Vagina (tissue), 2 donors: ENCODE data around the gene DUSP28. TPM values are rescaled to one million over a fixed set of nuclear protein-coding genes. Genes with fewer than 3 reads are reported as not detected.

ENCODE experiments used
- DNase-seq, 2 donors: peaks; one replicate each; pipeline ENCODE4 v3.0.0-alpha.2; 2017; ENCODE audit errors: extremely low spot score in 2 of 2
- H3K27ac ChIP-seq: fragments of 200-600 bp; sonication (generic); one replicate; pipeline ENCODE4 v1.5.1; 2019
- H3K27me3 ChIP-seq: fragments of 200-600 bp; sonication (generic); one replicate; pipeline ENCODE4 v1.5.1; 2019
- H3K36me3 ChIP-seq, 2 donors: fragments of 200-600 bp; sonication (generic); one replicate each; pipeline ENCODE4 v1.5.1; 2017 to 2019
- H3K4me1 ChIP-seq: fragments of 200-600 bp; sonication (generic); one replicate; pipeline ENCODE4 v1.5.1; 2019
- H3K4me3 ChIP-seq, 2 donors: fragments of 200-600 bp; sonication (generic); 1 replicate in 1 of 2; 2 replicates in 1 of 2; pipeline ENCODE4 v1.5.1; 2016 to 2019
- H3K9me3 ChIP-seq: fragments of 200-600 bp; sonication (generic); one replicate; pipeline ENCODE4 v1.5.1; 2019
- POLR2A ChIP-seq, 2 donors: fragments of 450-650 bp; IDR thresholded peaks; one replicate each; pipeline ENCODE4 v1.6.1; 2017; ENCODE audit warnings: antibody characterized with exemption in 2 of 2, mild to moderate bottlenecking in 2 of 2, moderate library complexity in 2 of 2
- POLR2AphosphoS5 ChIP-seq, 2 donors: sonication (generic); formaldehyde crosslinking; IDR thresholded peaks; one replicate each; pipeline ENCODE4 v1.9.0; 2017; ENCODE audit warnings: antibody characterized with exemption in 2 of 2, mild to moderate bottlenecking in 2 of 2, low read depth in 1 of 2; ENCODE audit not compliant: insufficient read depth in 1 of 2
- intact Hi-C: fragments of 100-400 bp; cut with DNase I; formaldehyde crosslinking; loops from one replicate; pipeline ENCODE4 v1.15.1; 2023
- total RNA-seq: library from RNA; depleted of rRNA; stranded (reverse); fragments of >200 nt; gene quantifications from one replicate; pipeline ENCODE4 v1.2.3, GENCODE V29; 2016
- TF ChIP-seq, protein P1 (sequence below), 3 experiments: fragments of 450-650 bp in 2 of 3; fragments of 200-600 bp in 1 of 3; sonication (generic) in 1 of 3; IDR thresholded peaks; one replicate each; pipeline ENCODE4 v1.5.1; 2017 to 2019; ENCODE audit warnings: antibody characterized with exemption in 3 of 3, mild to moderate bottlenecking in 2 of 3, moderate library complexity in 2 of 3

Gene DUSP28
- total RNA-seq, 1 donor from 2014 or later, result 5.9 TPM

DNA sequence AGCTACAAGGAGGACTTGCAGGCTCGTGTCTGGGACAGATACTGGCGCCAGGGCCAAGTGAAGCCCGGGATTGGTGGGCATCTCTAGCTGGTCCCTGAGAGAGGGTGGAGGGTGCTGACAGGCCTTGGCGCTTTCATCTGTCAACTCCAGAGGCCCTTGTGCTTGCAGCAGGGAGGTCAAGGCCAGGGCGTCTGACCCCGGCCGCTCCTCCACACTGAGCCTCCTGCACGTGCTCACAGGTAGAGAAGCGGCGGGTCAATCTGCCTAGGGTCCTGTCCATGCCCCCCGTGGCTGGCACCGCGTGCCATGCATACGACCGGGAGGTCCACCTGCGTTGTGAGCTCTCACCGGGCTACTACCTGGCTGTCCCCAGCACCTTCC lies 35.9 kb downstream of the DUSP28 start:
- DNase-seq, result no peak
- Histone ChIP-seq H3K36me3 (peaks cover 0 to 5% of the 10 kb centered on the region in 2 donors), H3K27me3 (no peaks in the 10 kb centered on the region), H3K27ac (no peak overlapping the region), H3K4me3 (no peak overlapping the region), H3K9me3 (no peaks in the 10 kb centered on the region), H3K4me1 (no peaks in the 10 kb centered on the region)
- no peak for TF ChIP-seq POLR2AphosphoS5 (IDR thresholded peaks at IDR 0.05; ENCODE audit: insufficient read depth in 1 of 2, low read depth in 1 of 2)
- TF ChIP-seq POLR2A (IDR thresholded peaks at IDR 0.05), result no peak
- TF ChIP-seq, protein P1, sequence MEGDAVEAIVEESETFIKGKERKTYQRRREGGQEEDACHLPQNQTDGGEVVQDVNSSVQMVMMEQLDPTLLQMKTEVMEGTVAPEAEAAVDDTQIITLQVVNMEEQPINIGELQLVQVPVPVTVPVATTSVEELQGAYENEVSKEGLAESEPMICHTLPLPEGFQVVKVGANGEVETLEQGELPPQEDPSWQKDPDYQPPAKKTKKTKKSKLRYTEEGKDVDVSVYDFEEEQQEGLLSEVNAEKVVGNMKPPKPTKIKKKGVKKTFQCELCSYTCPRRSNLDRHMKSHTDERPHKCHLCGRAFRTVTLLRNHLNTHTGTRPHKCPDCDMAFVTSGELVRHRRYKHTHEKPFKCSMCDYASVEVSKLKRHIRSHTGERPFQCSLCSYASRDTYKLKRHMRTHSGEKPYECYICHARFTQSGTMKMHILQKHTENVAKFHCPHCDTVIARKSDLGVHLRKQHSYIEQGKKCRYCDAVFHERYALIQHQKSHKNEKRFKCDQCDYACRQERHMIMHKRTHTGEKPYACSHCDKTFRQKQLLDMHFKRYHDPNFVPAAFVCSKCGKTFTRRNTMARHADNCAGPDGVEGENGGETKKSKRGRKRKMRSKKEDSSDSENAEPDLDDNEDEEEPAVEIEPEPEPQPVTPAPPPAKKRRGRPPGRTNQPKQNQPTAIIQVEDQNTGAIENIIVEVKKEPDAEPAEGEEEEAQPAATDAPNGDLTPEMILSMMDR (IDR thresholded peaks at IDR 0.05), result no peak
- intact Hi-C loops, result no loop called here

DNA sequence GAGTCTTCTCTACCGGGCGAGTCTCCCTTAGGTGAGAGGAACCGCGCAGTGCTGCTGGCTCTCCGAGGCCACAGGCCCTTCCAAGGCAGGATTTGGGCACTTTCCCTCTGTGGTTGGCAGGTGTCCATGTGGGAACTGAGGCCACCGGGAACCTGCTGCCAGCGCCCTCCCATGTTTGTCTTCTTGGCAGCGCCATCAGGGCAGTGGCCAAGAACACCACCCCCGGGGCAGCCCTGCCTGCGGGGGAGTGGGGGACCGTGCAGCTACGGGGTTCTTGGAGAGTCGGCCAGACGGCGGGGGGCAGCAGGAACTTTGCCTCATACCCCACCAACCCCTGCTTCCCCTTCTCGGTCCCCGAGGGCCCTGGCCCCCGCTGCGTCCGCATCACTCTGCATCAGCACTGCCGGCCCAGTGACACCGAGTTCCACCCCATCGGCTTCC lies 36.4 kb downstream of the DUSP28 start:
- Histone ChIP-seq H3K27me3 (no peaks in the 10 kb centered on the region), H3K4me1 (no peaks in the 10 kb centered on the region), H3K27ac (no peak overlapping the region), H3K36me3 (peaks cover 0 to 3% of the 10 kb centered on the region in 2 donors), H3K4me3 (no peak overlapping the region), H3K9me3 (no peaks in the 10 kb centered on the region)
- no peak for DNase-seq
- intact Hi-C loops, result no loop called here
- TF ChIP-seq, protein P1 (IDR thresholded peaks at IDR 0.05), result no peak
- TF ChIP-seq POLR2AphosphoS5 (IDR thresholded peaks at IDR 0.05; ENCODE audit: insufficient read depth in 1 of 2, low read depth in 1 of 2) (no peak), POLR2A (IDR thresholded peaks at IDR 0.05) (no peak)

DNA sequence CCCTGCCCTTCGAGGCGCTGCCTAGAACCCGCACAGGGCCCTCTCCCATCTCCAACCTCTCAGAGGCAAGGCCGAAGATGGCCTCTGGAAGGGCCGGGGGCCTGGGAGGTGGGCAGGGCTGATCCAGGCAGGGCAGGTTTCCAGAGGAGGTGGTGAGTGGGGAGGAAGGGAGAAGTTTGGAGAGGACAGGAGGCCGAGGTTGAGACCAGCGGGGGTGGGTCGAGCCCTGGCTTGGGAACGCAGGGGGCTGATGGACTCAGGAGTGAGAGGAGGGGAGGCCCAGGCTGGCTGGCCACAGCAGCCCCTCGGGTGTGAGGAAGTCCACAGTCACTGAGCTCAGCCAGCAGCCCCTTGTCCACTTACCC lies 36.9 kb downstream of the DUSP28 start:
- Histone ChIP-seq H3K27ac (no peak overlapping the region), H3K36me3 (peaks cover 0 to 3% of the 10 kb centered on the region in 2 donors), H3K27me3 (no peaks in the 10 kb centered on the region), H3K4me3 (no peak overlapping the region), H3K4me1 (no peaks in the 10 kb centered on the region), H3K9me3 (no peaks in the 10 kb centered on the region)
- TF ChIP-seq, protein P1 (IDR thresholded peaks at IDR 0.05), result no peak
- TF ChIP-seq POLR2AphosphoS5 (IDR thresholded peaks at IDR 0.05; ENCODE audit: insufficient read depth in 1 of 2, low read depth in 1 of 2) (no peak), POLR2A (IDR thresholded peaks at IDR 0.05) (no peak)
- intact Hi-C loops, result no loop called here
- DNase-seq, result no peak

DNA sequence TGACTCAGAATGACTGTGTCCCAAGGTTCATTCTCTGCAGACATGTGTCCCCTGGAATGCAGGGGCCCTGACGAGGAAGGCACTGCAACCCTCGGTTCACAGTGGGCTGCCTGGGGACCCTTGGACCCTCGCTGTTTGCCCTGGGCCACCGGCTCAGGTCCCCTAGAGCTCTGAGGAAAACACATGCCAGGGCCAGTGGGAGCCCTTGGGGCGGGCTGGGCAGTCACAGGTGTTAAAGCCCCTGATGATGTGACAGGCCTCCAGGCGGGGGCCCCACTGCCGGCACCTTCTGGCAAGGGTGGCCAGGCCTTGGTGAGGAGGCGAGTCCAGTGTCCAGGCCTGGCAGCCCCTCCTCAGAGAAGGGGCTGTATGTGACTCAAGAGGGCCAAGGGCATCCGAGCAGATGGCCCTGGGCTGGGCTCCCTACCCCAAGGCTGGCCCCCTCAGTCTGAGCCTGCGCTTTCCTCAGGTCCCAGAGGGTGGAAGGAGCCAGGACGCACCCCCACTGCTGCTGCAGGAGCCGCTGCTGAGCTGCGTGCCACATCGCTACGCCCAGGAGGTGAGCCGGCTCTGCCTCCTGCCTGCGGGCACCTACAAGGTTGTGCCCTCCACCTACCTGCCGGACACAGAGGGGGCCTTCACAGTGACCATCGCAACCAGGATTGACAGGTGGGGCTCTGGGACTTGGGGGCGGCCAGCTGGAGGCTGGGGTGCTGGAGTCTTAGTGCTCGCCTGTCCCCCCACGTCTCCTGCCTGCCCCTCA lies 37.4 kb downstream of the DUSP28 start:
- H3K27me3 ChIP-seq, result no peaks in the 10 kb centered on the region
- no peaks in the 10 kb centered on the region for H3K9me3 ChIP-seq
- peaks cover 0 to 3% of the 10 kb centered on the region in 2 donors for H3K36me3 ChIP-seq
- H3K27ac ChIP-seq, result no peak overlapping the region
- TF ChIP-seq POLR2A (IDR thresholded peaks at IDR 0.05), result no peak
- TF ChIP-seq POLR2AphosphoS5 (IDR thresholded peaks at IDR 0.05; ENCODE audit: insufficient read depth in 1 of 2, low read depth in 1 of 2), result no peak
- TF ChIP-seq, protein P1 (IDR thresholded peaks at IDR 0.05), result no peak
- no peak for DNase-seq
- no peak overlapping the region for H3K4me3 ChIP-seq
- intact Hi-C loops, result no loop called here
- H3K4me1 ChIP-seq, result no peaks in the 10 kb centered on the region

DNA sequence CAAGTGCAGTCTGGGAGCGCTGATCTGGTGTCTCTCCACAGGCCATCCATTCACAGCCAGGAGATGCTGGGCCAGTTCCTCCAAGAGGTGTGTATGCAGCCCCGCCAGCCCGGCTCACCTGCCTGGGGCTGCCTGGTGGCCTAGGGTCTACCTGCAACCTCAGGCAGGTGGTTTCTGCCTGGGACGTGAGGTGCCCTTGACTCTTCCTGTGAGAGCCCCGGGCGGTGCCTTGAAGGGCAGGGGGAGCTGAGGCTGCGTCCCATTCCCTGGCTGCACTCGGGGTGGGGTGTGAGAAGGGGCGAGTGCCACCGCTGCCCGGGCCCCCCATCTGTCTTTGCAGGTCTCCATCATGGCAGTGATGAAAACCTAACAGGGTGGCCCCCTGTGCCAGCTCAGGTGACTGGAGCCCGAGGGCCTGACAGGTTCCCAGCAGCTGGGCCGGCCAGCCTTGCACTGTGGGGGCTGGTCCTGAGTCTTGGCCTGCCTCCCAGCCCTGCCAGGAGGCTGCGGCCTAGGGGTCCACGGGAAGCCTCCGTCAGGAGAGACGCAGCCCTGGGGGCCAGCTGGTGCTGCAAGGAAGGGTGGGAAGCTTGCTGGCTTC lies 38.3 kb downstream of the DUSP28 start:
- intact Hi-C loops, result no loop called here
- Histone ChIP-seq H3K4me3 (no peak overlapping the region), H3K27me3 (no peaks in the 10 kb centered on the region), H3K9me3 (no peaks in the 10 kb centered on the region), H3K36me3 (peaks cover 0 to 3% of the 10 kb centered on the region in 2 donors), H3K4me1 (no peaks in the 10 kb centered on the region), H3K27ac (no peak overlapping the region)
- TF ChIP-seq POLR2A (IDR thresholded peaks at IDR 0.05) (no peak), POLR2AphosphoS5 (IDR thresholded peaks at IDR 0.05; ENCODE audit: insufficient read depth in 1 of 2, low read depth in 1 of 2) (no peak)
- TF ChIP-seq, protein P1 (IDR thresholded peaks at IDR 0.05), result no peak
- DNase-seq, result no peak
